Panc1 (cell line): Measurements from ENCODE around the gene TAGLN2. TPM values are rescaled to one million over a fixed set of nuclear protein-coding genes. Genes with fewer than 3 reads are reported as not detected.

Experiments used
- ATAC-seq: fragments of 200-7000 bp; cut with Tn5 transposase; 2 replicates; pipeline ENCODE4 v1.9.1; 2020; ENCODE audit warnings: mild to moderate bottlenecking, moderate library complexity
- BruUV-seq: library from RNA; stranded (reverse); fragments of 400-500 nt; replicated peaks from 2 replicates; lab custom pipeline; 2021; lab: Mats Ljungman, UMichigan
- CTCF ChIA-PET: fragments of 300-600 bp; sonication (Branson Sonifier 250); formaldehyde crosslinking; loops from one replicate; lab custom pipeline; 2022; ENCODE audit warnings: antibody characterized with exemption; lab: Charles Lee
- POLR2A ChIA-PET: fragments of 300-600 bp; sonication (Branson Sonifier 250); formaldehyde crosslinking; loops from one replicate; lab custom pipeline; 2022; ENCODE audit warnings: antibody characterized with exemption; lab: Charles Lee
- DNase-seq: peaks from one replicate; pipeline ENCODE4 v3.0.0-alpha.2; 2010; ENCODE audit warnings: low read depth, low spot score
- H3K27ac ChIP-seq: 2 replicates; pipeline ENCODE4 v1.5.1; 2011; ENCODE audit warnings: mild to moderate bottlenecking, low read length, inconsistent platforms
- H3K27me3 ChIP-seq: fragments of 200-500 bp; sonication (Bioruptor generic); 2 replicates; pipeline ENCODE4 v1.6.0; 2014; ENCODE audit warnings: low read length, inconsistent platforms; ENCODE audit not compliant: control insufficient read depth, insufficient read depth
- H3K36me3 ChIP-seq: fragments of 200-500 bp; sonication (Bioruptor generic); 2 replicates; pipeline ENCODE4 v1.5.1; 2014; ENCODE audit warnings: inconsistent platforms, mild to moderate bottlenecking, low read length, moderate library complexity; ENCODE audit not compliant: control insufficient read depth, insufficient read depth
- H3K4me1 ChIP-seq: 2 replicates; pipeline ENCODE4 v1.5.1; 2011; ENCODE audit warnings: inconsistent platforms, mild to moderate bottlenecking, low read length, moderate library complexity; ENCODE audit not compliant: control insufficient read depth, insufficient read depth
- H3K4me3 ChIP-seq, 2 experiments: 2 replicates each; pipeline ENCODE4 v1.5.1; 2011 to 2012; ENCODE audit warnings: low read depth in 2 of 2, low read length in 2 of 2, mild to moderate bottlenecking in 2 of 2, inconsistent platforms in 1 of 2, moderate library complexity in 1 of 2
- H3K9me3 ChIP-seq: fragments of 200-500 bp; sonication (Bioruptor generic); 2 replicates; pipeline ENCODE4 v1.5.1; 2014; ENCODE audit warnings: low read depth, mild to moderate bottlenecking, inconsistent platforms, low read length, moderate library complexity; ENCODE audit not compliant: control insufficient read depth, insufficient read depth
- TCF7L2 ChIP-seq: IDR thresholded peaks from 2 replicates; pipeline ENCODE4 v1.6.1; 2011; ENCODE audit warnings: mild to moderate bottlenecking, low read depth, low read length, inconsistent platforms
- in situ Hi-C: cut with HindIII; loops from 2 replicates; pipeline ENCODE4 v1.10.0; 2016; ENCODE audit warnings: low sequenced_read_pairs, low pct_unique_long_range_greater_than_20kb
- intact Hi-C: fragments of 100-400 bp; cut with micrococcal nuclease; formaldehyde crosslinking; loops from one replicate; pipeline ENCODE4 v1.10.0; 2022; ENCODE audit not compliant: unreplicated experiment
- total RNA-seq: library from RNA; stranded (reverse); gene quantifications from one replicate; pipeline ENCODE4 v1.2.1, GENCODE V29; 2021; ENCODE audit not compliant: unreplicated experiment
- TF ChIP-seq, protein P1 (sequence below): fragments of 450-650 bp; IDR thresholded peaks from 2 replicates; pipeline ENCODE4 v1.5.1; 2017; ENCODE audit warnings: mild to moderate bottlenecking
- TF ChIP-seq, protein P2 (sequence below), 2 experiments: IDR thresholded peaks; 2 replicates each; pipeline ENCODE4 v1.6.1; 2011 to 2012; ENCODE audit warnings: low read depth in 2 of 2, control low read depth in 1 of 2, low read length in 1 of 2, mild to moderate bottlenecking in 1 of 2, moderate library complexity in 1 of 2; ENCODE audit not compliant: insufficient read depth in 1 of 2

TAGLN2 gene
- total RNA-seq, 1 experiment from 2014 or later, result 474 TPM

DNA sequence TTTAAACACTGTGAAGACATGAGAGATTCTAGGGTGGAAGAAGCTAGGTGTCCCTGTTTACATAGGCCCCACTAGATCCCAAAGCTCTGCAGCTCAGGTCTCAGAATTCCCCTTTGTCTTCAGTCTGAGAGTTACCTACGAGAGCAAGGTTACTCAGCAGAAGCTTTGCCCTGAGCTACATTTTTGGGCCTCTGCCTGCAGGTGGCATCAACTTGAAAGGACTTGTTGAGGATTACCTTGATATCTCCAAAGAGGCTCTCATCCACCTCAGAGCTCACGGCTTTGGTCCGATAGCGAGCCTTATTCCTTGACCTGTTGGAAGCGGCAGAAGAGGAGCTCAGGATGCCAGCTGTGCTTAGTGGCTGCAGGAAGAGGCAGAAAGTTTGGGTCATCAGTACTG is 32.4 kb downstream of the TAGLN2 start:
- ATAC-seq, result no peak
- Histone ChIP-seq H3K9me3 (no peaks in the 10 kb centered on the region), H3K27ac (no peak overlapping the region), H3K36me3 (no peaks in the 10 kb centered on the region), H3K4me3 (no peak overlapping the region), H3K4me1 (no peaks in the 10 kb centered on the region), H3K27me3 (no peaks in the 10 kb centered on the region)
- ChIA-PET CTCF (interaction anchor here (0.9 to 3.8 kb wide), 4 partner anchors 93 to 114 kb away, joined by 3 to 18 read pairs (median 7); partner anchors contain the start of gene DUSP23), POLR2A (no interaction called here)
- no peak for TF ChIP-seq TCF7L2
- TF ChIP-seq, protein P1, sequence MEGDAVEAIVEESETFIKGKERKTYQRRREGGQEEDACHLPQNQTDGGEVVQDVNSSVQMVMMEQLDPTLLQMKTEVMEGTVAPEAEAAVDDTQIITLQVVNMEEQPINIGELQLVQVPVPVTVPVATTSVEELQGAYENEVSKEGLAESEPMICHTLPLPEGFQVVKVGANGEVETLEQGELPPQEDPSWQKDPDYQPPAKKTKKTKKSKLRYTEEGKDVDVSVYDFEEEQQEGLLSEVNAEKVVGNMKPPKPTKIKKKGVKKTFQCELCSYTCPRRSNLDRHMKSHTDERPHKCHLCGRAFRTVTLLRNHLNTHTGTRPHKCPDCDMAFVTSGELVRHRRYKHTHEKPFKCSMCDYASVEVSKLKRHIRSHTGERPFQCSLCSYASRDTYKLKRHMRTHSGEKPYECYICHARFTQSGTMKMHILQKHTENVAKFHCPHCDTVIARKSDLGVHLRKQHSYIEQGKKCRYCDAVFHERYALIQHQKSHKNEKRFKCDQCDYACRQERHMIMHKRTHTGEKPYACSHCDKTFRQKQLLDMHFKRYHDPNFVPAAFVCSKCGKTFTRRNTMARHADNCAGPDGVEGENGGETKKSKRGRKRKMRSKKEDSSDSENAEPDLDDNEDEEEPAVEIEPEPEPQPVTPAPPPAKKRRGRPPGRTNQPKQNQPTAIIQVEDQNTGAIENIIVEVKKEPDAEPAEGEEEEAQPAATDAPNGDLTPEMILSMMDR, result 0 out of 2 replicates have a peak, but pooled peaks have one; percentile 24
- in situ Hi-C loops (no loop called here), intact Hi-C loops (loop anchor here (5.0 to 10.0 kb wide), 3 partner anchors 111 to 728 kb away; partner anchors contain the start of gene DUSP23)
- no peak for DNase-seq
- BruUV-seq, result no TSS peak

DNA sequence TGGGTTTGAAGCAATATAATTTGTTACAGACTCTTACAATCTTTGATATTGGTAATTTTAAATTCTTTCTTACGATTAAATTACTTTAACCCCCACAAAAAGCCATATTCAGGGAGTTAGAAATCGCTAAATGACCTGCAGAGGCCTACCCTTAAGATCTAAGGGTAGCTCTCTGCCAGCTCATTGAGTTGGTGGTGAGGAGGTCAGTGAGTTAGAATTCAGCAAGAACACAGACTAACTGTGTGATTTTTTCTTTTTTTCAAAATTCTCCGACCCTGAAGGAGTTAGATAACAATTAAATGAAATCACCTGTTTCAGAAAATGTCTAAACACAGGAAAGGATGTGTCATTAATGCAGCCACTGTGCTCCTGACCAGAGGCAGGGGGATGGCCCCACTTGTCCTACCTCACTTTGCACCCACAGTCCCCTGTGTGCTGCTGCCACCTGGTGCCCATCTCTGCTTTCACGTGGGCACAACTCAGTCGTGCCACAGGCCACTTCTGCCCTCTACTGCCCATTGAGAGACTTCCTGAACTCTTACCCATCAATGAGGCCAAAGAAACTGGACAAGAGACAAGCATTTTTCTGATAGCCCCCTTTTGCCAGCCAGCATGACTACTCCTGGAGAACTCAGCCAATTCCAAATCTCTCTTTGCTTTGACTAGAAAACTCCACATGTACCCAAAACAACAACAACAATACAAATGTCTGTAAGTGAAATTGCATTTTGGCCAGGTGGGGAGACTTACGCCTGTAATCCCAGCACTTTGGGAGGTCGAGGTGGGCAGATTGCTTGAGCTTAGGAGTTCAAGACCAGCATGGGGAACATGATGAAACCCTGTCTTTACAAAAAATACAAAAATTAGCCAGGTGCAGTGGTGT is 33.8 kb downstream of the TAGLN2 start:
- ChIA-PET POLR2A (no interaction called here), CTCF (interaction anchor here (0.6 to 3.8 kb wide), 6 partner anchors 52 to 116 kb away, joined by 3 to 18 read pairs (median 12); partner anchors contain the start of gene DUSP23)
- Histone ChIP-seq H3K4me1 (no peaks in the 10 kb centered on the region), H3K27ac (peak overlapping the region; percentile 12; the same call in 1 of the 2 replicates), H3K4me3 (no peak overlapping the region), H3K9me3 (no peaks in the 10 kb centered on the region), H3K36me3 (no peaks in the 10 kb centered on the region), H3K27me3 (no peaks in the 10 kb centered on the region)
- intact Hi-C loops, result loop anchor here (1.0 to 10.0 kb wide), 4 partner anchors 93 to 727 kb away; partner anchors contain the start of gene DUSP23
- BruUV-seq, result no TSS peak
- TF ChIP-seq, protein P1, result peak; percentile 99
- TF ChIP-seq, protein P2, sequence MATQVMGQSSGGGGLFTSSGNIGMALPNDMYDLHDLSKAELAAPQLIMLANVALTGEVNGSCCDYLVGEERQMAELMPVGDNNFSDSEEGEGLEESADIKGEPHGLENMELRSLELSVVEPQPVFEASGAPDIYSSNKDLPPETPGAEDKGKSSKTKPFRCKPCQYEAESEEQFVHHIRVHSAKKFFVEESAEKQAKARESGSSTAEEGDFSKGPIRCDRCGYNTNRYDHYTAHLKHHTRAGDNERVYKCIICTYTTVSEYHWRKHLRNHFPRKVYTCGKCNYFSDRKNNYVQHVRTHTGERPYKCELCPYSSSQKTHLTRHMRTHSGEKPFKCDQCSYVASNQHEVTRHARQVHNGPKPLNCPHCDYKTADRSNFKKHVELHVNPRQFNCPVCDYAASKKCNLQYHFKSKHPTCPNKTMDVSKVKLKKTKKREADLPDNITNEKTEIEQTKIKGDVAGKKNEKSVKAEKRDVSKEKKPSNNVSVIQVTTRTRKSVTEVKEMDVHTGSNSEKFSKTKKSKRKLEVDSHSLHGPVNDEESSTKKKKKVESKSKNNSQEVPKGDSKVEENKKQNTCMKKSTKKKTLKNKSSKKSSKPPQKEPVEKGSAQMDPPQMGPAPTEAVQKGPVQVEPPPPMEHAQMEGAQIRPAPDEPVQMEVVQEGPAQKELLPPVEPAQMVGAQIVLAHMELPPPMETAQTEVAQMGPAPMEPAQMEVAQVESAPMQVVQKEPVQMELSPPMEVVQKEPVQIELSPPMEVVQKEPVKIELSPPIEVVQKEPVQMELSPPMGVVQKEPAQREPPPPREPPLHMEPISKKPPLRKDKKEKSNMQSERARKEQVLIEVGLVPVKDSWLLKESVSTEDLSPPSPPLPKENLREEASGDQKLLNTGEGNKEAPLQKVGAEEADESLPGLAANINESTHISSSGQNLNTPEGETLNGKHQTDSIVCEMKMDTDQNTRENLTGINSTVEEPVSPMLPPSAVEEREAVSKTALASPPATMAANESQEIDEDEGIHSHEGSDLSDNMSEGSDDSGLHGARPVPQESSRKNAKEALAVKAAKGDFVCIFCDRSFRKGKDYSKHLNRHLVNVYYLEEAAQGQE (IDR thresholded peaks at IDR 0.05; ENCODE audit: insufficient read depth in 1 of 2, low read depth in 2 of 2, low read length in 1 of 2), result no peak; a peak in 1 of 4 replicates
- in situ Hi-C loops, result no loop called here
- peak; percentile 87 for DNase-seq
- ATAC-seq, result peak; percentile 99
